H9 (cell line): ENCODE measurements around the gene ADSS1. TPM values are rescaled to one million over a fixed set of nuclear protein-coding genes. Genes with fewer than 3 reads are reported as not detected.

Experiments
- DNase-seq: peaks from one replicate; pipeline ENCODE4 v3.0.0-alpha.2; 2017
- H2AFZ ChIP-seq: one replicate; pipeline ENCODE4 v1.6.1; 2013; ENCODE audit warnings: mild to moderate bottlenecking, low read length, control low read depth, moderate library complexity
- H2AK5ac ChIP-seq: 2 replicates; pipeline ENCODE4 v1.6.1; 2013; ENCODE audit warnings: low read length, control low read depth, mixed read lengths; ENCODE audit not compliant: insufficient read length
- H2BK120ac ChIP-seq: one replicate; pipeline ENCODE4 v1.6.1; 2013; ENCODE audit warnings: low read depth, mild to moderate bottlenecking, low read length, control low read depth, inconsistent platforms; ENCODE audit not compliant: poor library complexity, severe bottlenecking
- H2BK12ac ChIP-seq: 2 replicates; pipeline ENCODE4 v1.6.1; 2013; ENCODE audit warnings: low read length, control low read depth, mixed read lengths, low read depth; ENCODE audit not compliant: insufficient read length
- H2BK15ac ChIP-seq: 2 replicates; pipeline ENCODE4 v1.6.1; 2013; ENCODE audit warnings: low read depth, low read length, control low read depth
- H2BK20ac ChIP-seq: one replicate; pipeline ENCODE4 v1.6.1; 2013; ENCODE audit warnings: low read depth, mild to moderate bottlenecking, low read length, control low read depth, inconsistent platforms; ENCODE audit not compliant: poor library complexity, severe bottlenecking
- H2BK5ac ChIP-seq: 2 replicates; pipeline ENCODE4 v1.6.1; 2013; ENCODE audit warnings: low read length, control low read depth, mixed read lengths; ENCODE audit not compliant: insufficient read length
- H3K14ac ChIP-seq: 2 replicates; pipeline ENCODE4 v1.6.1; 2013; ENCODE audit warnings: low read length, control low read depth; ENCODE audit not compliant: insufficient read depth
- H3K18ac ChIP-seq: 2 replicates; pipeline ENCODE4 v1.6.1; 2013; ENCODE audit warnings: low read depth, mild to moderate bottlenecking, mixed read lengths, low read length, control low read depth; ENCODE audit not compliant: insufficient read length
- H3K23ac ChIP-seq: 2 replicates; pipeline ENCODE4 v1.6.1; 2013; ENCODE audit warnings: low read length, control low read depth, mixed read lengths, low read depth; ENCODE audit not compliant: insufficient read length
- H3K23me2 ChIP-seq: 2 replicates; pipeline ENCODE4 v1.6.1; 2013; ENCODE audit warnings: low read depth, mild to moderate bottlenecking, mixed read lengths, low read length, control low read depth; ENCODE audit not compliant: insufficient read length, poor library complexity, severe bottlenecking
- H3K27ac ChIP-seq: 2 replicates; pipeline ENCODE4 v1.5.1; 2013; ENCODE audit warnings: low read length, control low read depth, mixed read lengths, low read depth; ENCODE audit not compliant: insufficient read length
- H3K27me3 ChIP-seq: 2 replicates; pipeline ENCODE4 v1.6.1; 2013; ENCODE audit warnings: low read length, control low read depth, inconsistent platforms; ENCODE audit not compliant: insufficient read depth
- H3K4ac ChIP-seq: 2 replicates; pipeline ENCODE4 v1.6.1; 2013; ENCODE audit warnings: low read depth, mild to moderate bottlenecking, control low read depth, inconsistent platforms, low read length, moderate library complexity
- H3K4me1 ChIP-seq: 2 replicates; pipeline ENCODE4 v1.6.1; 2013; ENCODE audit warnings: low read length, control low read depth, inconsistent platforms; ENCODE audit not compliant: insufficient read depth
- H3K4me2 ChIP-seq: 2 replicates; pipeline ENCODE4 v1.6.1; 2013; ENCODE audit warnings: low read length, control low read depth, mixed read lengths; ENCODE audit not compliant: insufficient read length, insufficient read depth
- H3K56ac ChIP-seq: 2 replicates; pipeline ENCODE4 v1.6.1; 2013; ENCODE audit warnings: low read depth, mild to moderate bottlenecking, mixed read lengths, low read length, control low read depth; ENCODE audit not compliant: insufficient read length
- H3K79me1 ChIP-seq: 2 replicates; pipeline ENCODE4 v1.6.1; 2013; ENCODE audit warnings: low read depth, mild to moderate bottlenecking, moderate library complexity, low read length, control low read depth, inconsistent platforms; ENCODE audit not compliant: insufficient read depth, poor library complexity, severe bottlenecking
- H3K79me2 ChIP-seq: 2 replicates; pipeline ENCODE4 v1.6.1; 2013; ENCODE audit warnings: low read length, control low read depth, inconsistent platforms; ENCODE audit not compliant: insufficient read depth
- H3K9ac ChIP-seq: 2 replicates; pipeline ENCODE4 v1.6.1; 2013; ENCODE audit warnings: low read length, control low read depth, mixed read lengths; ENCODE audit not compliant: insufficient read length; ENCODE audit errors: extremely low read depth
- H3K9me3 ChIP-seq: one replicate; pipeline ENCODE4 v1.6.1; 2013; ENCODE audit warnings: low read depth, low read length, inconsistent platforms; ENCODE audit not compliant: control insufficient read depth
- H3T11ph ChIP-seq: one replicate; pipeline ENCODE4 v1.6.1; 2013; ENCODE audit warnings: mild to moderate bottlenecking, low read length, control low read depth, inconsistent platforms
- H4K20me1 ChIP-seq: one replicate; pipeline ENCODE4 v1.6.1; 2013; ENCODE audit not compliant: control insufficient read depth, insufficient read length, insufficient read depth
- H4K5ac ChIP-seq: 2 replicates; pipeline ENCODE4 v1.6.1; 2013; ENCODE audit warnings: low read depth, mild to moderate bottlenecking, mixed read lengths, low read length, control low read depth; ENCODE audit not compliant: insufficient read length
- H4K8ac ChIP-seq: replicated peaks from 2 replicates; pipeline ENCODE4 v1.6.1; 2013; ENCODE audit warnings: low read length, control low read depth, mixed read lengths, low read depth; ENCODE audit not compliant: insufficient read length
- H4K91ac ChIP-seq: 2 replicates; pipeline ENCODE4 v1.6.1; 2013; ENCODE audit warnings: low read depth, mild to moderate bottlenecking, moderate library complexity, mixed read lengths, low read length, control low read depth; ENCODE audit not compliant: insufficient read length
- H3K27ac Mint-ChIP-seq, 3 experiments: 2 replicates in 2 of 3; 3 replicates in 1 of 3; pipeline ENCODE4 v1.8.0; 2020 to 2021; ENCODE audit warnings: mixed read lengths in 3 of 3, mild to moderate bottlenecking in 1 of 3, moderate library complexity in 1 of 3
- H3K27me3 Mint-ChIP-seq: 2 replicates; pipeline ENCODE4 v1.8.0; 2021; ENCODE audit warnings: low read depth, mild to moderate bottlenecking, moderate library complexity, mixed read lengths
- H3K36me3 Mint-ChIP-seq, 3 experiments: 2 replicates in 2 of 3; 3 replicates in 1 of 3; pipeline ENCODE4 v1.8.0; 2020 to 2021; ENCODE audit warnings: low read depth in 3 of 3, mixed read lengths in 3 of 3; ENCODE audit not compliant: insufficient read depth in 1 of 3
- H3K4me1 Mint-ChIP-seq, 2 experiments: 2 replicates each; pipeline ENCODE4 v1.8.0; 2020; ENCODE audit warnings: mixed read lengths in 2 of 2
- H3K4me3 Mint-ChIP-seq, 2 experiments: 2 replicates in 1 of 2; 3 replicates in 1 of 2; pipeline ENCODE4 v1.8.0; 2020 to 2021; ENCODE audit warnings: mild to moderate bottlenecking in 2 of 2, mixed read lengths in 2 of 2, moderate library complexity in 1 of 2
- H3K9me3 Mint-ChIP-seq, 2 experiments: 2 replicates in 1 of 2; 3 replicates in 1 of 2; pipeline ENCODE4 v1.8.0; 2020; ENCODE audit warnings: mild to moderate bottlenecking in 2 of 2, mixed read lengths in 2 of 2, moderate library complexity in 1 of 2
- WGBS: extraction: QIAGEN DNeasy Blood & Tissue Kit; methylation state at CpG from one replicate; pipeline ENCODE4 v1.1.7; 2013; ENCODE audit warnings: missing lambda C conversion rate, low lambda C conversion rate, mixed read lengths; ENCODE audit not compliant: insufficient read length; ENCODE audit errors: extremely low coverage; 5-methylcytosine and 5-hydroxymethylcytosine counted together
- total RNA-seq: library from RNA; stranded (reverse); gene quantifications from 2 replicates; pipeline ENCODE4 v1.2.1, GENCODE V29; 2021
- TF ChIP-seq, protein P1 (sequence below): fragments of 200-600 bp; sonication (generic); conservative IDR thresholded peaks from 3 replicates; pipeline ENCODE4 v1.8.0; 2021; ENCODE audit warnings: antibody characterized with exemption, mild to moderate bottlenecking

Gene ADSS1
- total RNA-seq, 1 experiment from 2014 or later, result 8.5 TPM

DNA sequence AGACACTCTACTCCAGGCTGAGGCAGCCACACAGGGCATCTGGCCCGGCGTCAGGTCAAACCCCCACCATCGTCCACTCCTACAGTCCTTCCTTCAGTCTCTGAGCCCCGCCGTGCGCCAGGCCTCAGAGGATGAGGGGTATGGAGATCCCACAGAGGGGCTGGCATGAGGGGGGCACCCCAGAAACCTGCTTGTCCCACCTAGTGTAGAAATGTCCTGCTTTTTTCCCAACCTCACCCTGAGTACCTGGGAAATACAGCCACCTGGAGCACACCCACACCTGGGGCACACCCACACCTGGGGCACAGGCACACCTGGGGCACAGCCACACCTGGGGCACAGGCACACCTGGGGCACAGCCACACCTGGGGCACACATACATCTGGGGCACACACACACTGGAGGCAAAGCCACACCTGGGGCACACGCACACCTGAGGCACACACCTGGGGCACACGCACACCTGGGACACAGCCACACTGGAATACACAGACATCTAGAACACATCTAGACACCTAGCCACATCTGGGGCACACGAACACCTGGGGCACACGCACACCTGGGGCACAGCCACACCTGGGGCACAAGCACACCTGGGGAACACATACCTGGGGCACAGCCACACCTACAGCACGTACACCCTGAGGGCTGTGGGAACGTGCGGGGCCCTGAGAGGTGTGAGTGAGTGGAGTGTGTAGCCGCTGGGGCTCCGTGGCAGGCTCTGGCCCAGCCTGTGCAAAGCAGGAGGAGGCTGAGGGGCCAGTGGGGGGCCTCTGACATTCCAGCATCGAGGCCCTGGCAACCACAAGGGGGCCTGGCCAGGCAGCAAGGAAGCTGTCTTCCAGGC lies 53.2 kb downstream of the ADSS1 start:
- no peak for DNase-seq
- no peaks in the 10 kb centered on the region for H3K79me2 ChIP-seq
- no CpG with 5 or more reads among the region's 16 CpGs for WGBS

More for the DNA sequence above, 53.2 kb downstream of the ADSS1 start:
- TF ChIP-seq, protein P1, sequence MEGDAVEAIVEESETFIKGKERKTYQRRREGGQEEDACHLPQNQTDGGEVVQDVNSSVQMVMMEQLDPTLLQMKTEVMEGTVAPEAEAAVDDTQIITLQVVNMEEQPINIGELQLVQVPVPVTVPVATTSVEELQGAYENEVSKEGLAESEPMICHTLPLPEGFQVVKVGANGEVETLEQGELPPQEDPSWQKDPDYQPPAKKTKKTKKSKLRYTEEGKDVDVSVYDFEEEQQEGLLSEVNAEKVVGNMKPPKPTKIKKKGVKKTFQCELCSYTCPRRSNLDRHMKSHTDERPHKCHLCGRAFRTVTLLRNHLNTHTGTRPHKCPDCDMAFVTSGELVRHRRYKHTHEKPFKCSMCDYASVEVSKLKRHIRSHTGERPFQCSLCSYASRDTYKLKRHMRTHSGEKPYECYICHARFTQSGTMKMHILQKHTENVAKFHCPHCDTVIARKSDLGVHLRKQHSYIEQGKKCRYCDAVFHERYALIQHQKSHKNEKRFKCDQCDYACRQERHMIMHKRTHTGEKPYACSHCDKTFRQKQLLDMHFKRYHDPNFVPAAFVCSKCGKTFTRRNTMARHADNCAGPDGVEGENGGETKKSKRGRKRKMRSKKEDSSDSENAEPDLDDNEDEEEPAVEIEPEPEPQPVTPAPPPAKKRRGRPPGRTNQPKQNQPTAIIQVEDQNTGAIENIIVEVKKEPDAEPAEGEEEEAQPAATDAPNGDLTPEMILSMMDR, result peak; percentile 49; the same call in 2 of the 3 replicates
- H3K4me2 ChIP-seq, result no peak overlapping the region
- no peak overlapping the region for H2BK5ac ChIP-seq
- H2AFZ ChIP-seq, result no peak overlapping the region
- Mint-ChIP-seq H3K27ac (no peak overlapping the region), H3K4me3 (no peak overlapping the region), H3K9me3 (no peaks in the 10 kb centered on the region), H3K4me1 (no peaks in the 10 kb centered on the region), H3K27me3 (no peaks in the 10 kb centered on the region), H3K36me3 (peaks cover 12 to 31% (median 23%) of the 10 kb centered on the region in 3 experiments; a peak in 6 of 7 replicates)
- no peak overlapping the region for H3K56ac ChIP-seq
- no peak overlapping the region for H3K18ac ChIP-seq
- H2BK12ac ChIP-seq, result no peak overlapping the region
- H4K20me1 ChIP-seq, result no peaks in the 10 kb centered on the region
- H3T11ph ChIP-seq, result no peak overlapping the region
- H2BK120ac ChIP-seq, result no peak overlapping the region
- H3K9ac ChIP-seq, result no peak overlapping the region
- H3K27ac ChIP-seq, result no peak overlapping the region
- H3K9me3 ChIP-seq, result no peaks in the 10 kb centered on the region
- H2BK15ac ChIP-seq, result no peak overlapping the region
- no peak overlapping the region for H4K8ac ChIP-seq
- no peaks in the 10 kb centered on the region for H3K27me3 ChIP-seq
- no peak overlapping the region for H2AK5ac ChIP-seq
- H3K79me1 ChIP-seq, result no peaks in the 10 kb centered on the region
- no peak overlapping the region for H4K91ac ChIP-seq
- H3K14ac ChIP-seq, result no peak overlapping the region; the same call in 1 of the 2 replicates
- no peaks in the 10 kb centered on the region for H3K23me2 ChIP-seq
- no peak overlapping the region for H3K4ac ChIP-seq
- H2BK20ac ChIP-seq, result no peak overlapping the region
- no peak overlapping the region for H4K5ac ChIP-seq
- no peak overlapping the region for H3K23ac ChIP-seq
- H3K4me1 ChIP-seq, result no peaks in the 10 kb centered on the region
